Panc1 (cell line): ENCODE measurements around the gene OTULIN. TPM values are rescaled to one million over a fixed set of nuclear protein-coding genes. Genes with fewer than 3 reads are reported as not detected.

Source experiments
- ATAC-seq: fragments of 200-7000 bp; cut with Tn5 transposase; 2 replicates; pipeline ENCODE4 v1.9.1; 2020; ENCODE audit warnings: mild to moderate bottlenecking, moderate library complexity
- BruUV-seq: library from RNA; stranded (reverse); fragments of 400-500 nt; replicated peaks from 2 replicates; lab custom pipeline; 2021; lab: Mats Ljungman, UMichigan
- CTCF ChIA-PET: fragments of 300-600 bp; sonication (Branson Sonifier 250); formaldehyde crosslinking; loops from one replicate; lab custom pipeline; 2022; ENCODE audit warnings: antibody characterized with exemption; lab: Charles Lee
- POLR2A ChIA-PET: fragments of 300-600 bp; sonication (Branson Sonifier 250); formaldehyde crosslinking; loops from one replicate; lab custom pipeline; 2022; ENCODE audit warnings: antibody characterized with exemption; lab: Charles Lee
- DNase-seq: peaks from one replicate; pipeline ENCODE4 v3.0.0-alpha.2; 2010; ENCODE audit warnings: low read depth, low spot score
- H3K27ac ChIP-seq: 2 replicates; pipeline ENCODE4 v1.5.1; 2011; ENCODE audit warnings: mild to moderate bottlenecking, low read length, inconsistent platforms
- H3K27me3 ChIP-seq: fragments of 200-500 bp; sonication (Bioruptor generic); 2 replicates; pipeline ENCODE4 v1.6.0; 2014; ENCODE audit warnings: low read length, inconsistent platforms; ENCODE audit not compliant: control insufficient read depth, insufficient read depth
- H3K36me3 ChIP-seq: fragments of 200-500 bp; sonication (Bioruptor generic); 2 replicates; pipeline ENCODE4 v1.5.1; 2014; ENCODE audit warnings: inconsistent platforms, mild to moderate bottlenecking, low read length, moderate library complexity; ENCODE audit not compliant: control insufficient read depth, insufficient read depth
- H3K4me1 ChIP-seq: 2 replicates; pipeline ENCODE4 v1.5.1; 2011; ENCODE audit warnings: inconsistent platforms, mild to moderate bottlenecking, low read length, moderate library complexity; ENCODE audit not compliant: control insufficient read depth, insufficient read depth
- H3K4me3 ChIP-seq, 2 experiments: 2 replicates each; pipeline ENCODE4 v1.5.1; 2011 to 2012; ENCODE audit warnings: low read depth in 2 of 2, low read length in 2 of 2, mild to moderate bottlenecking in 2 of 2, inconsistent platforms in 1 of 2, moderate library complexity in 1 of 2
- H3K9me3 ChIP-seq: fragments of 200-500 bp; sonication (Bioruptor generic); 2 replicates; pipeline ENCODE4 v1.5.1; 2014; ENCODE audit warnings: low read depth, mild to moderate bottlenecking, inconsistent platforms, low read length, moderate library complexity; ENCODE audit not compliant: control insufficient read depth, insufficient read depth
- POLR2AphosphoS5 ChIP-seq: IDR thresholded peaks from 2 replicates; pipeline ENCODE4 v1.6.1; 2012; ENCODE audit warnings: mild to moderate bottlenecking, low read depth, low read length, moderate library complexity
- SIN3A ChIP-seq: IDR thresholded peaks from 2 replicates; pipeline ENCODE4 v1.6.1; 2012; ENCODE audit warnings: low read depth, mild to moderate bottlenecking, low read length, moderate library complexity, borderline replicate concordance; ENCODE audit not compliant: insufficient read depth
- TCF7L2 ChIP-seq: IDR thresholded peaks from 2 replicates; pipeline ENCODE4 v1.6.1; 2011; ENCODE audit warnings: mild to moderate bottlenecking, low read depth, low read length, inconsistent platforms
- in situ Hi-C: cut with HindIII; loops from 2 replicates; pipeline ENCODE4 v1.10.0; 2016; ENCODE audit warnings: low sequenced_read_pairs, low pct_unique_long_range_greater_than_20kb
- intact Hi-C: fragments of 100-400 bp; cut with micrococcal nuclease; formaldehyde crosslinking; loops from one replicate; pipeline ENCODE4 v1.10.0; 2022; ENCODE audit not compliant: unreplicated experiment
- total RNA-seq: library from RNA; stranded (reverse); gene quantifications from one replicate; pipeline ENCODE4 v1.2.1, GENCODE V29; 2021; ENCODE audit not compliant: unreplicated experiment
- TF ChIP-seq, protein P1 (sequence below), 2 experiments: IDR thresholded peaks; 2 replicates each; pipeline ENCODE4 v1.6.1; 2011 to 2012; ENCODE audit warnings: low read depth in 2 of 2, control low read depth in 1 of 2, low read length in 1 of 2, mild to moderate bottlenecking in 1 of 2, moderate library complexity in 1 of 2; ENCODE audit not compliant: insufficient read depth in 1 of 2
- TF ChIP-seq, protein P2 (sequence below): fragments of 450-650 bp; IDR thresholded peaks from 2 replicates; pipeline ENCODE4 v1.5.1; 2017; ENCODE audit warnings: mild to moderate bottlenecking

OTULIN gene
- total RNA-seq, 1 experiment from 2014 or later: 40.1 TPM

DNA sequence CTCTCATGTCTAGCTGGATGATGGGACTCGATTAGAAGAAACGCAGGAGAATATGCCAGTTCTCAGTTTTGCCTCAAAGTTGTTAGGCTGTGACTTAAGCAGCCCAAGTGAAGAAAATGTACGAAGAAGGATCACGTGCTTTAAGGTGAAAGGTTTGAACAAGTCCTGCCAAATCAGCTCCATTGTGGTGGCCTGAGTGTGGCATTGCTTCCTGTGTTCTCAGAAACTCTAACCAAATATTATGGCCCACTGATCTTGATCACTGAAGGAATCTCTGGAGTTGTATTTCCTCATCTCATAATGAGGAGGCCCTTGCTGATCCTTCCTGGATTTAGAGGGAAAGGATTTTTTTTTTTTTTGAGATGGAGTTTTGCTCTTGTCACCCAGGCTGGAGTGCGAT lies 44.0 kb downstream of the OTULIN start:
- ChIA-PET CTCF (interaction anchor here (0.6 to 0.7 kb wide), 2 partner anchors 158 to 206 kb away, joined by 3 to 4 read pairs; no protein-coding TSS in a partner anchor), POLR2A (interaction anchor here (0.6 kb wide), 1 partner anchor 194 kb away, joined by 9 read pairs; no protein-coding TSS in a partner anchor)
- no peak overlapping the region for H3K27ac ChIP-seq
- BruUV-seq: no TSS peak
- peaks cover 6% of the 10 kb centered on the region for H3K36me3 ChIP-seq
- intact Hi-C loops: no loop called here
- H3K4me1 ChIP-seq: no peaks in the 10 kb centered on the region
- no peak for DNase-seq
- no peaks in the 10 kb centered on the region for H3K27me3 ChIP-seq
- in situ Hi-C loops: no loop called here
- TF ChIP-seq, protein P1, sequence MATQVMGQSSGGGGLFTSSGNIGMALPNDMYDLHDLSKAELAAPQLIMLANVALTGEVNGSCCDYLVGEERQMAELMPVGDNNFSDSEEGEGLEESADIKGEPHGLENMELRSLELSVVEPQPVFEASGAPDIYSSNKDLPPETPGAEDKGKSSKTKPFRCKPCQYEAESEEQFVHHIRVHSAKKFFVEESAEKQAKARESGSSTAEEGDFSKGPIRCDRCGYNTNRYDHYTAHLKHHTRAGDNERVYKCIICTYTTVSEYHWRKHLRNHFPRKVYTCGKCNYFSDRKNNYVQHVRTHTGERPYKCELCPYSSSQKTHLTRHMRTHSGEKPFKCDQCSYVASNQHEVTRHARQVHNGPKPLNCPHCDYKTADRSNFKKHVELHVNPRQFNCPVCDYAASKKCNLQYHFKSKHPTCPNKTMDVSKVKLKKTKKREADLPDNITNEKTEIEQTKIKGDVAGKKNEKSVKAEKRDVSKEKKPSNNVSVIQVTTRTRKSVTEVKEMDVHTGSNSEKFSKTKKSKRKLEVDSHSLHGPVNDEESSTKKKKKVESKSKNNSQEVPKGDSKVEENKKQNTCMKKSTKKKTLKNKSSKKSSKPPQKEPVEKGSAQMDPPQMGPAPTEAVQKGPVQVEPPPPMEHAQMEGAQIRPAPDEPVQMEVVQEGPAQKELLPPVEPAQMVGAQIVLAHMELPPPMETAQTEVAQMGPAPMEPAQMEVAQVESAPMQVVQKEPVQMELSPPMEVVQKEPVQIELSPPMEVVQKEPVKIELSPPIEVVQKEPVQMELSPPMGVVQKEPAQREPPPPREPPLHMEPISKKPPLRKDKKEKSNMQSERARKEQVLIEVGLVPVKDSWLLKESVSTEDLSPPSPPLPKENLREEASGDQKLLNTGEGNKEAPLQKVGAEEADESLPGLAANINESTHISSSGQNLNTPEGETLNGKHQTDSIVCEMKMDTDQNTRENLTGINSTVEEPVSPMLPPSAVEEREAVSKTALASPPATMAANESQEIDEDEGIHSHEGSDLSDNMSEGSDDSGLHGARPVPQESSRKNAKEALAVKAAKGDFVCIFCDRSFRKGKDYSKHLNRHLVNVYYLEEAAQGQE (IDR thresholded peaks at IDR 0.05; ENCODE audit: insufficient read depth in 1 of 2, low read depth in 2 of 2, low read length in 1 of 2): no peak
- TF ChIP-seq POLR2AphosphoS5 (no peak), SIN3A (no peak), TCF7L2 (no peak)
- TF ChIP-seq, protein P2, sequence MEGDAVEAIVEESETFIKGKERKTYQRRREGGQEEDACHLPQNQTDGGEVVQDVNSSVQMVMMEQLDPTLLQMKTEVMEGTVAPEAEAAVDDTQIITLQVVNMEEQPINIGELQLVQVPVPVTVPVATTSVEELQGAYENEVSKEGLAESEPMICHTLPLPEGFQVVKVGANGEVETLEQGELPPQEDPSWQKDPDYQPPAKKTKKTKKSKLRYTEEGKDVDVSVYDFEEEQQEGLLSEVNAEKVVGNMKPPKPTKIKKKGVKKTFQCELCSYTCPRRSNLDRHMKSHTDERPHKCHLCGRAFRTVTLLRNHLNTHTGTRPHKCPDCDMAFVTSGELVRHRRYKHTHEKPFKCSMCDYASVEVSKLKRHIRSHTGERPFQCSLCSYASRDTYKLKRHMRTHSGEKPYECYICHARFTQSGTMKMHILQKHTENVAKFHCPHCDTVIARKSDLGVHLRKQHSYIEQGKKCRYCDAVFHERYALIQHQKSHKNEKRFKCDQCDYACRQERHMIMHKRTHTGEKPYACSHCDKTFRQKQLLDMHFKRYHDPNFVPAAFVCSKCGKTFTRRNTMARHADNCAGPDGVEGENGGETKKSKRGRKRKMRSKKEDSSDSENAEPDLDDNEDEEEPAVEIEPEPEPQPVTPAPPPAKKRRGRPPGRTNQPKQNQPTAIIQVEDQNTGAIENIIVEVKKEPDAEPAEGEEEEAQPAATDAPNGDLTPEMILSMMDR: no peak
- no peaks in the 10 kb centered on the region for H3K9me3 ChIP-seq
- no peak overlapping the region for H3K4me3 ChIP-seq
- no peak for ATAC-seq

DNA sequence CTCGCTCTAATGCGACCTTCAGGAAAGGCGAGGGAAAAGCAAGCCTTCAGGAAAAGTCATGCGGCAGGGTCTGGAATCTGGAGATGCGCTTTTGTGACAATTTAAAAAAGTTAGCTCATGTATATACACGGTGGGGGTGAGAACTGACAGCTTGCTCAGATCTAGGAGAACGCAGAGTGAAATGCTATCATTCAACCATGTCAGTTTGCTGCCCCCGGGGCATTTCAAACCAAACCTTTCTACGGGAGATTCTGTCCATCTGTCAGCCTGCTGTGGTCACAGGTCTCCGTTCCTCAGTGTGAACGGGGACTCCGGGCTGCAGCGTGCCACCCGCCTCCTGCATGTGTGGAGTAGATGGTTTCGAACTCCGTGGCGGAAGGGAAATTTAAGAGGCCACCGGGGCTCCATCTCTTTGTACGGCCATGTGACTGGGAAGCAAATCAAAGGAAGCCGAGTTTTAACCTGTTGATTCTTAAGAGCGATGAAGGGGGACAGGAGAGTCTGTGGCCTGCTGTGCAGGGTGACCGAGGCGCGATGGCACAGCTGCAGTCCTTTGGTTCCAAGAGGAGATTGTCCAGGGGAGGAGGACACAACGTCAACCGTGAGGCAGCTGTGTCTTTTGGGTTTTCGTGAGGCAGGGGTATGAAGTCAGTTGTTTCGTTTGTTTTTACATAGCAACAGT lies 45.9 kb downstream of the OTULIN start:
- ATAC-seq (no peak), DNase-seq (no peak)
- in situ Hi-C loops: no loop called here
- no peaks in the 10 kb centered on the region for H3K9me3 ChIP-seq
- peaks cover 6% of the 10 kb centered on the region for H3K36me3 ChIP-seq
- TF ChIP-seq POLR2AphosphoS5: no peak
- TF ChIP-seq SIN3A: no peak
- TF ChIP-seq, protein P1 (IDR thresholded peaks at IDR 0.05; ENCODE audit: insufficient read depth in 1 of 2, low read depth in 2 of 2, low read length in 1 of 2): no peak
- TF ChIP-seq TCF7L2: no peak
- TF ChIP-seq, protein P2: no peak
- CTCF ChIA-PET: no interaction called here
- H3K27me3 ChIP-seq: no peaks in the 10 kb centered on the region
- BruUV-seq: no TSS peak
- no peak overlapping the region for H3K27ac ChIP-seq
- intact Hi-C loops: no loop called here
- POLR2A ChIA-PET: no interaction called here
- no peaks in the 10 kb centered on the region for H3K4me1 ChIP-seq
- no peak overlapping the region for H3K4me3 ChIP-seq
